H54 (cell line): ENCODE measurements around the gene ZFAND3.

ENCODE experiments used
- DNase-seq: peaks from one replicate; pipeline ENCODE4 v3.0.0; 2011; ENCODE audit warnings: low spot score, mixed read lengths; ENCODE audit not compliant: insufficient read length
- FAIRE-seq: peaks from 3 replicates; lab custom pipeline; 2011; peaks lifted over from hg19 to GRCh38; lab: Jason Lieb, UNC
- POLR2A ChIP-seq: IDR thresholded peaks from 2 replicates; pipeline ENCODE4 v1.6.1; 2011; ENCODE audit warnings: low read depth, mild to moderate bottlenecking, low read length

ZFAND3 gene

GRCh38 chr6:38167598-38167997 lies 348.1 kb downstream of the ZFAND3 start:
- DNase-seq: no peak
- TF ChIP-seq POLR2A: no peak
- no peak for FAIRE-seq

GRCh38 chr6:38168126-38168525 lies 348.6 kb downstream of the ZFAND3 start:
- no peak for TF ChIP-seq POLR2A
- FAIRE-seq (no peak), DNase-seq (no peak)

GRCh38 chr6:38168699-38169098 lies 349.2 kb downstream of the ZFAND3 start:
- FAIRE-seq (no peak), DNase-seq (no peak)
- TF ChIP-seq POLR2A: no peak

GRCh38 chr6:38169221-38169976 lies 349.9 kb downstream of the ZFAND3 start:
- no peak for TF ChIP-seq POLR2A
- no peak for FAIRE-seq
- no peak for DNase-seq

GRCh38 chr6:38169977-38170526 lies 350.5 kb downstream of the ZFAND3 start:
- FAIRE-seq: no peak
- DNase-seq: no peak
- TF ChIP-seq POLR2A: no peak

GRCh38 chr6:38170666-38171355 lies 351.3 kb downstream of the ZFAND3 start:
- FAIRE-seq: no peak
- TF ChIP-seq POLR2A: no peak

GRCh38 chr6:38171997-38172738 lies 352.6 kb downstream of the ZFAND3 start:
- no peak for TF ChIP-seq POLR2A
- no peak for FAIRE-seq
- DNase-seq: no peak

More at GRCh38 chr6:38170666-38171355, 351.3 kb downstream of the ZFAND3 start:
- DNase-seq: no peak

GRCh38 chr6:38172739-38173410 lies 353.3 kb downstream of the ZFAND3 start:
- no peak for DNase-seq
- FAIRE-seq: no peak
- TF ChIP-seq POLR2A: no peak

GRCh38 chr6:38173909-38174308 lies 354.4 kb downstream of the ZFAND3 start:
- no peak for FAIRE-seq

GRCh38 chr6:38174315-38174714 lies 354.8 kb downstream of the ZFAND3 start:
- DNase-seq (no peak), FAIRE-seq (no peak)
- TF ChIP-seq POLR2A: no peak

More at GRCh38 chr6:38173909-38174308, 354.4 kb downstream of the ZFAND3 start:
- no peak for TF ChIP-seq POLR2A
- DNase-seq: no peak

GRCh38 chr6:38174806-38175495 lies 355.4 kb downstream of the ZFAND3 start:
- no peak for FAIRE-seq
- TF ChIP-seq POLR2A: no peak
- no peak for DNase-seq

GRCh38 chr6:38175786-38176185 lies 356.3 kb downstream of the ZFAND3 start:
- FAIRE-seq: no peak

More at GRCh38 chr6:38175786-38176185, 356.3 kb downstream of the ZFAND3 start:
- no peak for DNase-seq
- no peak for TF ChIP-seq POLR2A
